ENCODE results near the gene SPSB2.

SPSB2 gene, protein sequence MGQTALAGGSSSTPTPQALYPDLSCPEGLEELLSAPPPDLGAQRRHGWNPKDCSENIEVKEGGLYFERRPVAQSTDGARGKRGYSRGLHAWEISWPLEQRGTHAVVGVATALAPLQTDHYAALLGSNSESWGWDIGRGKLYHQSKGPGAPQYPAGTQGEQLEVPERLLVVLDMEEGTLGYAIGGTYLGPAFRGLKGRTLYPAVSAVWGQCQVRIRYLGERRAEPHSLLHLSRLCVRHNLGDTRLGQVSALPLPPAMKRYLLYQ

DNA sequence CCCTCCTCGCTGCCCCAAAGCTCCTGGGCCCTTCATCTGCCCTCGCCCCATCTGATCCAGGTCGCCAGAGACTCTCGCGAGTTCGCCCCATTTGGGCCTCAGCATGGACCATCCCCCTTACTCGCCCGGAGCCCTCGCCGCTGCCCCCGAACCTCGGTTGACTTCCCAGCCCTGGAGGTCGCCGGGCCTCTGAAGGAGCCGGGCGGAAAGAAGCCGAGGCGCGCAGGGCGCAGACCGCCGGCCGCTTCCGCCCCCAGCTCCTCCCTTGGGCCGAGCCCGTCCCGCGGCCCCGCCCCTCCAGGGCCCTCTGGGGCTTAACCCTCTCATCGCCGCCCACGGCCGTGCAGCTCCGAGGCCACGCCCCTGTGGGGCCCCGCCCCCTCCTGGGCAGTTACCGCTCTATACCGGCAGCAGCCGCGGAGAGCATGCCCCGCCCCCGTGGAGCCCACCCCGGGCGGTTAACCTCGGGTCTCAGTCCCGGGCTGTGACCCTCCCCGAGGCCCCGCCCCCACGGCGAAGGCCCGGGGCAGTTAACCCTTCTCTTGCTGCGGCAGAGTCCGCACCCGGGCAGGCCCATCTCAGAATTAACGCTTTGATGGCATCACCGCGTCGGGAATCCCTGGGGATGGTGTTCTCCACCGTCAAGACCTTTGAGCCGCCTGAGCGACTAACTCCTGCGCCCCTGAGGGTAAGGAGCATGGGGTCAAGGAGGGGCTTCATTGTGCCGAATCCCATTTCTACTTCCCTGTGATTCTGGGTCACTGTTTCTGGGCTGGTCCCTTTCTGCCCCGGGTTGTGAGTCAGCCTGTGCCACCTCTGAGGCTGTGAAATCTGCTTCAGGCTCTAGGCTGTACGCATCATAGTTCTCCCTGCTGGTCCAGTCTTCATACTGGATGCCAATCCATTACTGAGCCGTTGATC is at the start of gene SPSB2:
Gene SPSB2, minus strand, starts transcription at position 210 of the 921 bp plus-strand sequence. CDS start 402 bp downstream, outside the sequence.
- ChIA-PET POLR2A (interaction anchor here (0.6 to 10.2 kb wide), 16 partner anchors 9 to 120 kb away, joined by 3 to 164 read pairs (median 4); partner anchors contain the start of genes C12orf57, CDCA3, MLF2 and RNU7-1), CTCF (interaction anchor here (0.6 to 6.3 kb wide), 40 partner anchors 9 to 324 kb away, joined by 3 to 88 read pairs (median 8); partner anchors contain the start of genes C12orf57, CDCA3, COPS7A and ENO2)
- TF ChIP-seq, protein P1, sequence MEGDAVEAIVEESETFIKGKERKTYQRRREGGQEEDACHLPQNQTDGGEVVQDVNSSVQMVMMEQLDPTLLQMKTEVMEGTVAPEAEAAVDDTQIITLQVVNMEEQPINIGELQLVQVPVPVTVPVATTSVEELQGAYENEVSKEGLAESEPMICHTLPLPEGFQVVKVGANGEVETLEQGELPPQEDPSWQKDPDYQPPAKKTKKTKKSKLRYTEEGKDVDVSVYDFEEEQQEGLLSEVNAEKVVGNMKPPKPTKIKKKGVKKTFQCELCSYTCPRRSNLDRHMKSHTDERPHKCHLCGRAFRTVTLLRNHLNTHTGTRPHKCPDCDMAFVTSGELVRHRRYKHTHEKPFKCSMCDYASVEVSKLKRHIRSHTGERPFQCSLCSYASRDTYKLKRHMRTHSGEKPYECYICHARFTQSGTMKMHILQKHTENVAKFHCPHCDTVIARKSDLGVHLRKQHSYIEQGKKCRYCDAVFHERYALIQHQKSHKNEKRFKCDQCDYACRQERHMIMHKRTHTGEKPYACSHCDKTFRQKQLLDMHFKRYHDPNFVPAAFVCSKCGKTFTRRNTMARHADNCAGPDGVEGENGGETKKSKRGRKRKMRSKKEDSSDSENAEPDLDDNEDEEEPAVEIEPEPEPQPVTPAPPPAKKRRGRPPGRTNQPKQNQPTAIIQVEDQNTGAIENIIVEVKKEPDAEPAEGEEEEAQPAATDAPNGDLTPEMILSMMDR (IDR thresholded peaks at IDR 0.05; ENCODE audit: insufficient read depth, low read length, missing control alignments), result no peak
- no peak for DNase-seq (ENCODE audit: low read depth, low spot score)
- H3K4me3 ChIP-seq (ENCODE audit: low read depth, low read length), result peak within 1 kb of the TSS; percentile 78

- CTCF ChIA-PET, result interaction anchor here (0.9 to 9.0 kb wide), 10 partner anchors 11 to 191 kb away, joined by 3 to 164 read pairs (median 4); partner anchors contain the start of gene C1RL
- no peak for DNase-seq (ENCODE audit: low read depth, low spot score)
- H3K4me3 ChIP-seq (ENCODE audit: low read depth, low read length), result no peak overlapping the region
- TF ChIP-seq, protein P1 (IDR thresholded peaks at IDR 0.05; ENCODE audit: insufficient read depth, low read length, missing control alignments), result no peak
- POLR2A ChIA-PET, result no interaction called here
These were observed 49.2 kb upstream of the SPSB2 start for GRCh38 chr12:6921996-6922946.

DNA sequence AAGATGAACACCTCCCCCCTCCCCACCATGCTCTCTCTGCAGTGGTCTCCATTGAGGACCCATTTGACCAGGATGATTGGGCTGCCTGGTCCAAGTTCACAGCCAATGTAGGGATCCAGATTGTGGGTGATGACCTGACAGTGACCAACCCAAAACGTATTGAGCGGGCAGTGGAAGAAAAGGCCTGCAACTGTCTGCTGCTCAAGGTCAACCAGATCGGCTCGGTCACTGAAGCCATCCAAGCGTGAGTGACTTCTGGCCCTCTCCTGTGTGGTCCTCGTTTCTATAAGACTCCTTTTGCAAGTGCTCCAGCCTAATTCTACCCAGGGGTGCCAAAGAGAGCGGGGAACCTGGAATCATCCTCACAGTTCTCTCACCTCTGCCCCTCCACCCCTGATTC is 48.4 kb upstream of the SPSB2 start:
- no peak overlapping the region for H3K4me3 ChIP-seq (ENCODE audit: low read depth, low read length)
- POLR2A ChIA-PET, result no interaction called here
- TF ChIP-seq, protein P1 (IDR thresholded peaks at IDR 0.05; ENCODE audit: insufficient read depth, low read length, missing control alignments), result no peak
- CTCF ChIA-PET, result interaction anchor here (0.9 to 9.0 kb wide), 10 partner anchors 10 to 192 kb away, joined by 3 to 164 read pairs (median 4); partner anchors contain the start of gene C1RL
- no peak for DNase-seq (ENCODE audit: low read depth, low spot score)

GRCh38 chr12:6919588-6919987 is 46.5 kb upstream of the SPSB2 start:
- DNase-seq (ENCODE audit: low read depth, low spot score), result no peak
- no peak overlapping the region for H3K4me3 ChIP-seq (ENCODE audit: low read depth, low read length)
- ChIA-PET POLR2A (interaction anchor here (1.0 kb wide), 1 partner anchor 24 kb away, joined by 3 read pairs; the partner anchor contains the start of genes C12orf57 and RNU7-1), CTCF (interaction anchor here (0.7 to 1.5 kb wide), 6 partner anchors 12 to 48 kb away, joined by 3 to 4 read pairs (median 3); no protein-coding TSS in a partner anchor)
- TF ChIP-seq, protein P1 (IDR thresholded peaks at IDR 0.05; ENCODE audit: insufficient read depth, low read length, missing control alignments), result no peak

- TF ChIP-seq, protein P1 (IDR thresholded peaks at IDR 0.05; ENCODE audit: insufficient read depth, low read length, missing control alignments), result no peak
- DNase-seq (ENCODE audit: low read depth, low spot score), result no peak
- ChIA-PET CTCF (interaction anchor here (0.7 to 8.2 kb wide), 7 partner anchors 8 to 200 kb away, joined by 3 to 98 read pairs (median 4); partner anchors contain the start of gene SPSB2), POLR2A (interaction anchor here (0.7 to 1.2 kb wide), 3 partner anchors 8 to 45 kb away, joined by 3 read pairs; partner anchors contain the start of genes C12orf57, RNU7-1 and SPSB2)
- no peak overlapping the region for H3K4me3 ChIP-seq (ENCODE audit: low read depth, low read length)
These were observed 44.6 kb upstream of the SPSB2 start for GRCh38 chr12:6917491-6918231.
